Fibroblast of lung (primary cell): ENCODE results near the gene SLC44A5. TPM values are rescaled to one million over a fixed set of nuclear protein-coding genes. Genes with fewer than 3 reads are reported as not detected.
"Not testable (repeated sequence)": the region's sequence is repeated elsewhere in the genome, so short reads cannot be mapped to it uniquely, and the experiment has no call there.

ENCODE experiments used
- DNase-seq, 2 donors: peaks; one replicate each; pipeline versions ENCODE4 v3.0.0 to v3.0.0-alpha.2; 2010; ENCODE audit warnings: low read depth in 2 of 2
- H2AFZ ChIP-seq: 2 replicates; pipeline ENCODE4 v1.5.1; 2012; ENCODE audit warnings: low read length, control low read depth, inconsistent platforms
- H3K27ac ChIP-seq: 2 replicates; pipeline ENCODE4 v1.5.1; 2011; ENCODE audit warnings: low read length, control low read depth; ENCODE audit not compliant: insufficient read depth
- H3K27me3 ChIP-seq: 2 replicates; pipeline ENCODE4 v1.5.1; 2011; ENCODE audit warnings: mild to moderate bottlenecking, low read length; ENCODE audit not compliant: control insufficient read depth, insufficient read depth
- H3K36me3 ChIP-seq: 2 replicates; pipeline ENCODE4 v1.5.1; 2011; ENCODE audit warnings: low read length; ENCODE audit not compliant: control insufficient read depth, insufficient read depth
- H3K4me1 ChIP-seq: 2 replicates; pipeline ENCODE4 v1.5.1; 2011; ENCODE audit warnings: low read length; ENCODE audit not compliant: control insufficient read depth, insufficient read depth; ENCODE audit errors: extremely low read depth
- H3K4me2 ChIP-seq: 2 replicates; pipeline ENCODE4 v1.5.1; 2011; ENCODE audit warnings: low read length, control low read depth; ENCODE audit not compliant: insufficient read depth; ENCODE audit errors: extremely low read depth
- H3K4me3 ChIP-seq, 4 experiments: fragments of 200-600 bp in 1 of 4; sonication (generic) in 1 of 4; replicated peaks in 1 of 4; 2 replicates each; pipeline ENCODE4 v1.5.1; 2011 to 2016; ENCODE audit warnings: low read length in 4 of 4, low read depth in 3 of 4, mild to moderate bottlenecking in 3 of 4, control low read depth in 2 of 4, inconsistent platforms in 1 of 4, mixed read lengths in 1 of 4; ENCODE audit not compliant: insufficient read depth in 1 of 4; ENCODE audit errors: control extremely low read depth in 1 of 4
- H3K79me2 ChIP-seq: 2 replicates; pipeline ENCODE4 v1.5.1; 2012; ENCODE audit warnings: mild to moderate bottlenecking, low read length, inconsistent platforms; ENCODE audit not compliant: control insufficient read depth, insufficient read depth
- H3K9ac ChIP-seq: 2 replicates; pipeline ENCODE4 v1.5.1; 2011; ENCODE audit warnings: mild to moderate bottlenecking, low read length, control low read depth; ENCODE audit not compliant: insufficient read depth
- H3K9me3 ChIP-seq: 2 replicates; pipeline ENCODE4 v1.5.1; 2012; ENCODE audit warnings: low read depth, low read length; ENCODE audit not compliant: control insufficient read depth, insufficient read depth
- H4K20me1 ChIP-seq: 2 replicates; pipeline ENCODE4 v1.5.1; 2011; ENCODE audit warnings: low read length; ENCODE audit not compliant: control insufficient read depth, insufficient read depth; ENCODE audit errors: extremely low read depth
- EZH2 ChIP-seq: IDR thresholded peaks from 2 replicates; pipeline ENCODE4 v1.5.1; 2012; ENCODE audit warnings: low read length, control low read depth, mild to moderate bottlenecking; ENCODE audit errors: missing control alignments
- polyA plus RNA-seq, 2 donors: library from polyadenylated mRNA; depleted of rRNA in 1 of 2; stranded (reverse) in 1 of 2; unstranded in 1 of 2; fragments of >200 nt; gene quantifications; 2 replicates each; pipeline ENCODE4 v1.2.1, GENCODE V29; 2011 to 2012; ENCODE audit warnings: missing spikeins in 1 of 2
- total RNA-seq: library from RNA; depleted of rRNA; stranded (reverse); fragments of >200 nt; gene quantifications from 2 replicates; pipeline ENCODE4 v1.2.1, GENCODE V29; 2014
- TF ChIP-seq, protein P1 (sequence below), 2 donors: IDR thresholded peaks in 1 of 2; conservative IDR thresholded peaks in 1 of 2; 1 replicate in 1 of 2; 2 replicates in 1 of 2; pipeline ENCODE4 v1.5.1; 2011 to 2012; ENCODE audit warnings: low read length in 2 of 2, control low read depth in 1 of 2, inconsistent platforms in 1 of 2, low read depth in 1 of 2, mild to moderate bottlenecking in 1 of 2

SLC44A5 gene
- total and polyA plus RNA-seq, 2 donors (not counting 1 experiment from before 2014, with no cell fraction given): under 0.01 to 0.03 TPM

DNA sequence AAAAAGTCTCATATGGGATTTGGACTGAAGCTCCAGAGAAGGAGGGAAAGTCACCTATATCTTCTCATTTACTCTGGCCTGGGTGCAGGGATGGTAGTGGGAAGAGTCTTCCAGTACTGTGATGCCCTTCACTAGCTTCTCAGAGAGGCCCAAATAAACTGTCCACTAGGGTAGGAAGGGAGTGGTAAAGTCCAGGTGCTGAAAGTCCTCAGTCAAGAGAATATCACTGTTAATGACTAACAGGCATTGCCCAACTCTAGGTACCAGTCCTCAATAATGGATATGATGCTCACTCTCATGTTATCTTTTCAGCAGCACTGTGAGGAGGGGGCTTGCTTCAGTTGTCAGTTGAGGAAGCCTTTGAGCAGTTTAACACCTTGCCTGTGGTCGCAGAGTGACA is 412.8 kb downstream of the SLC44A5 start:
- Histone ChIP-seq H4K20me1 (no peaks in the 10 kb centered on the region), H3K4me1 (no peaks in the 10 kb centered on the region), H3K27me3 (no peaks in the 10 kb centered on the region), H2AFZ (no peak overlapping the region), H3K4me2 (no peak overlapping the region), H3K9ac (no peak overlapping the region), H3K79me2 (no peaks in the 10 kb centered on the region), H3K36me3 (no peaks in the 10 kb centered on the region), H3K27ac (no peak overlapping the region), H3K9me3 (no peaks in the 10 kb centered on the region), H3K4me3 (no peak overlapping the region)
- no peak for DNase-seq
- TF ChIP-seq, protein P1, sequence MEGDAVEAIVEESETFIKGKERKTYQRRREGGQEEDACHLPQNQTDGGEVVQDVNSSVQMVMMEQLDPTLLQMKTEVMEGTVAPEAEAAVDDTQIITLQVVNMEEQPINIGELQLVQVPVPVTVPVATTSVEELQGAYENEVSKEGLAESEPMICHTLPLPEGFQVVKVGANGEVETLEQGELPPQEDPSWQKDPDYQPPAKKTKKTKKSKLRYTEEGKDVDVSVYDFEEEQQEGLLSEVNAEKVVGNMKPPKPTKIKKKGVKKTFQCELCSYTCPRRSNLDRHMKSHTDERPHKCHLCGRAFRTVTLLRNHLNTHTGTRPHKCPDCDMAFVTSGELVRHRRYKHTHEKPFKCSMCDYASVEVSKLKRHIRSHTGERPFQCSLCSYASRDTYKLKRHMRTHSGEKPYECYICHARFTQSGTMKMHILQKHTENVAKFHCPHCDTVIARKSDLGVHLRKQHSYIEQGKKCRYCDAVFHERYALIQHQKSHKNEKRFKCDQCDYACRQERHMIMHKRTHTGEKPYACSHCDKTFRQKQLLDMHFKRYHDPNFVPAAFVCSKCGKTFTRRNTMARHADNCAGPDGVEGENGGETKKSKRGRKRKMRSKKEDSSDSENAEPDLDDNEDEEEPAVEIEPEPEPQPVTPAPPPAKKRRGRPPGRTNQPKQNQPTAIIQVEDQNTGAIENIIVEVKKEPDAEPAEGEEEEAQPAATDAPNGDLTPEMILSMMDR (conservative IDR thresholded peaks at IDR 0.05 in 1 of 2, IDR thresholded peaks at IDR 0.05 in 1 of 2; ENCODE audit: low read depth in 1 of 2, low read length in 2 of 2): no peak
- TF ChIP-seq EZH2: no peak

DNA sequence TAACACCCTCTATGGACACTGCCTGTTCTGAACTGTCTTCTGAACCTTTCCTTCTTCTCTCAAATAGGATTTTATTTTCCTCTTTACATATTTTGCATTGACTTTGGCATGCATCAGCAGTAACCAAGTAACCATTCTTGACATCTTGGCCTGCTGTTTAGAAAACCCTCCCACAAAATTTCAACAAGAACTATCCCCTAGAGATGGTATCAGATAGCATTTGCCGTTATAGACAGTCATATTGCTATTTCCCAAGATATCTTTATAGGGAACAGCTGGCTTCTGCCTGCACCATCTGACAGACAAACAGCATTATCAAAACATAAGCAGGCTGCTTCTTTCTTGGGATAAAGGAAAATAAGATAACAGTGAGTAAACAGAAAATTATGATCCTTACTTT is 422.0 kb downstream of the SLC44A5 start:
- TF ChIP-seq, protein P1 (conservative IDR thresholded peaks at IDR 0.05 in 1 of 2, IDR thresholded peaks at IDR 0.05 in 1 of 2; ENCODE audit: low read depth in 1 of 2, low read length in 2 of 2): no peak
- TF ChIP-seq EZH2: no peak

DNA sequence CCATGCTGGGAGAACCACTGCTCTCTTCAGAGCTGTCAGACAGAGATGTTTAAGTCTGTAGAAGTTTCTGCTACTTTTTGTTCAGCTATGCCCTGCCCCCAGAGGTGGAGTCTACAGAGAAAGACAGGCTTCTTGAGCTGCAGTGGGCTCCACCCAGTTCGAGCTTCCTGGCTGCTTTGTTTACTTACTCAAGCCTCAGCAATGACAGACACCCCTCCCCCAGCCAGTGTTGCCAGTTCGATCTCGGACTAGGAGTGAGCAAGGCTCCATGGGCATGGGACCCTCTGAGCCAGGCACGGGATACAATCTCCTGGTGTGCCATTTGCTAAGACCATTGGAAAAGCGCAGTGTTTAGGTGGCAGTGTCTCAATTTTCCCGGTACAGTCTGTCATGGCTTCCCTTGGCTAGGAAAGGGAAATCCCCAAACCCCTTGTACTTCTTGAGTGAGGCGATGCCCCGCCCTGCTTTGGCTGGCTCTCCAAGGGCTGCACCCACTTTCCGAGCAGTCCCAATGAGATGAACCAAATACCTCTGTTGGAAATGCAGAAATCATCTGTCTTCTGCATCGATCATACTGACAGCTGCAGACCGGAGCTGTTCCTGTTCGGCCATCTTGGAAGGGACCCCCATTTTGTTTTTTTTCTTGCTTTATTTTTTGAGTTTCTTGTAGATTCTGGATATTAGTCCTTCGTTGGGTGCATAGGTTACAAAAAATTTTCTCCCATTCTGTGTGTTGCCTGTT is 429.5 kb downstream of the SLC44A5 start:
- H3K4me1 ChIP-seq, H3K27ac ChIP-seq, H3K4me3 ChIP-seq, H3K79me2 ChIP-seq, H4K20me1 ChIP-seq, H3K9ac ChIP-seq, H3K9me3 ChIP-seq, H2AFZ ChIP-seq, DNase-seq, H3K4me2 ChIP-seq, H3K27me3 ChIP-seq, H3K36me3 ChIP-seq: not testable (repeated sequence)

More for the DNA sequence above, 422.0 kb downstream of the SLC44A5 start:
- no peak for DNase-seq
- Histone ChIP-seq H3K27ac (no peak overlapping the region), H2AFZ (no peak overlapping the region), H3K9me3 (no peaks in the 10 kb centered on the region), H3K36me3 (no peaks in the 10 kb centered on the region), H3K4me2 (no peak overlapping the region), H3K4me3 (no peak overlapping the region), H3K79me2 (no peaks in the 10 kb centered on the region), H3K9ac (no peak overlapping the region), H3K4me1 (no peaks in the 10 kb centered on the region), H4K20me1 (no peaks in the 10 kb centered on the region), H3K27me3 (no peaks in the 10 kb centered on the region)
